ENCODE results near the gene TES. TPM values are rescaled to one million over a fixed set of nuclear protein-coding genes. Genes with fewer than 3 reads are reported as not detected.

The TES gene
- polyA plus RNA-seq, 1 donor from 2014 or later, result 38.0 TPM

DNA sequence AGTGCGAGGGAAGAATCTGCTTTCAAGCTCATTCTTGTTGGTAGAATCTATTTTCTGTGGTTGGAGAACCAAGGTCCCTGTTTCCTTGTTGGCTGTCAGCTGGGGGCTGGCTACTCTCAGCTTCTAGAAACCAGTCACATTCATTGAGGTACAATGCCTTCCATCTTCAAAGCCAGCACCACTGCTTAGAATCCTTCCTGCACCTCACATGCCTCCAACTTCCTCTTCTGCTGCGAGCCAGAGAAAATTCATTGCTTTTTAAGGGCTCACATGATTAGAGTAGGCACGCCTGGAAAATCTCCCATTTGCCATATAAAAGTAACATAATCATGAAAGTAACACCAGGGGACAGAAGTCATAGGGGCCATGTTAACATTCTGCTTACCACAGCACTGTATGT lies 28.7 kb downstream of the TES start:
- Histone ChIP-seq H3K27ac (ENCODE audit: low read length) (no peak overlapping the region), H4K20me1 (ENCODE audit: insufficient read depth) (no peaks in the 10 kb centered on the region), H3K9me2 (ENCODE audit: insufficient read depth, low read length) (no peaks in the 10 kb centered on the region), H3K36me3 (ENCODE audit: insufficient read depth, low read length) (no peaks in the 10 kb centered on the region), H2AFZ (ENCODE audit: low read depth, low read length) (no peak overlapping the region), H3K79me2 (replicated peaks; ENCODE audit: insufficient read depth, low read length) (no peaks in the 10 kb centered on the region), H3F3A (ENCODE audit: insufficient read depth, low read length, poor library complexity, severe bottlenecking) (no peaks in the 10 kb centered on the region), H3K4me2 (ENCODE audit: low read length) (no peak overlapping the region), H3K9me3 (ENCODE audit: low read length) (no peaks in the 10 kb centered on the region), H3K27me3 (ENCODE audit: insufficient read depth, low read depth, low read length) (no peaks in the 10 kb centered on the region), H3K4me3 (ENCODE audit: low read length) (no peak overlapping the region), H3K9ac (ENCODE audit: low read length) (no peak overlapping the region)
- TF ChIP-seq REST (IDR thresholded peaks at IDR 0.05; ENCODE audit: borderline replicate concordance), result no peak
- no peak for TF ChIP-seq RAD21 (conservative IDR thresholded peaks at IDR 0.05)
- TF ChIP-seq MXI1 (conservative IDR thresholded peaks at IDR 0.05; ENCODE audit: poor library complexity, severe bottlenecking), result no peak
- no peak for TF ChIP-seq POLR2AphosphoS5 (IDR thresholded peaks at IDR 0.05)
- TF ChIP-seq TAF1 (IDR thresholded peaks at IDR 0.05; ENCODE audit: low read depth), result no peak
- TF ChIP-seq, protein P1, sequence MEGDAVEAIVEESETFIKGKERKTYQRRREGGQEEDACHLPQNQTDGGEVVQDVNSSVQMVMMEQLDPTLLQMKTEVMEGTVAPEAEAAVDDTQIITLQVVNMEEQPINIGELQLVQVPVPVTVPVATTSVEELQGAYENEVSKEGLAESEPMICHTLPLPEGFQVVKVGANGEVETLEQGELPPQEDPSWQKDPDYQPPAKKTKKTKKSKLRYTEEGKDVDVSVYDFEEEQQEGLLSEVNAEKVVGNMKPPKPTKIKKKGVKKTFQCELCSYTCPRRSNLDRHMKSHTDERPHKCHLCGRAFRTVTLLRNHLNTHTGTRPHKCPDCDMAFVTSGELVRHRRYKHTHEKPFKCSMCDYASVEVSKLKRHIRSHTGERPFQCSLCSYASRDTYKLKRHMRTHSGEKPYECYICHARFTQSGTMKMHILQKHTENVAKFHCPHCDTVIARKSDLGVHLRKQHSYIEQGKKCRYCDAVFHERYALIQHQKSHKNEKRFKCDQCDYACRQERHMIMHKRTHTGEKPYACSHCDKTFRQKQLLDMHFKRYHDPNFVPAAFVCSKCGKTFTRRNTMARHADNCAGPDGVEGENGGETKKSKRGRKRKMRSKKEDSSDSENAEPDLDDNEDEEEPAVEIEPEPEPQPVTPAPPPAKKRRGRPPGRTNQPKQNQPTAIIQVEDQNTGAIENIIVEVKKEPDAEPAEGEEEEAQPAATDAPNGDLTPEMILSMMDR (IDR thresholded peaks at IDR 0.05; ENCODE audit: poor library complexity, severe bottlenecking), result no peak
- TF ChIP-seq EZH2 (IDR thresholded peaks at IDR 0.05; ENCODE audit: borderline replicate concordance, insufficient read depth, low read length, poor library complexity, severe bottlenecking), result no peak
- TF ChIP-seq SMC3 (conservative IDR thresholded peaks at IDR 0.05; ENCODE audit: poor library complexity), result no peak
- no peak for TF ChIP-seq EP300 (conservative IDR thresholded peaks at IDR 0.05; ENCODE audit: poor library complexity, severe bottlenecking)

GRCh38 chr7:116239434-116239833 lies 29.1 kb downstream of the TES start:
- no peak overlapping the region for H3K27ac ChIP-seq (ENCODE audit: low read length)
- H2AFZ ChIP-seq (ENCODE audit: low read depth, low read length), result no peak overlapping the region
- no peaks in the 10 kb centered on the region for H3K79me2 ChIP-seq (replicated peaks; ENCODE audit: insufficient read depth, low read length)
- no peaks in the 10 kb centered on the region for H3K9me2 ChIP-seq (ENCODE audit: insufficient read depth, low read length)
- no peaks in the 10 kb centered on the region for H3K36me3 ChIP-seq (ENCODE audit: insufficient read depth, low read length)
- H3K9ac ChIP-seq (ENCODE audit: low read length), result no peak overlapping the region
- no peaks in the 10 kb centered on the region for H3F3A ChIP-seq (ENCODE audit: insufficient read depth, low read length, poor library complexity, severe bottlenecking)
- H3K27me3 ChIP-seq (ENCODE audit: insufficient read depth, low read depth, low read length), result no peaks in the 10 kb centered on the region
- H3K4me2 ChIP-seq (ENCODE audit: low read length), result no peak overlapping the region
- H4K20me1 ChIP-seq (ENCODE audit: insufficient read depth), result no peaks in the 10 kb centered on the region
- no peak for TF ChIP-seq POLR2AphosphoS5 (IDR thresholded peaks at IDR 0.05)
- TF ChIP-seq MXI1 (conservative IDR thresholded peaks at IDR 0.05; ENCODE audit: poor library complexity, severe bottlenecking), result no peak
- no peak for TF ChIP-seq TAF1 (IDR thresholded peaks at IDR 0.05; ENCODE audit: low read depth)
- TF ChIP-seq EZH2 (IDR thresholded peaks at IDR 0.05; ENCODE audit: borderline replicate concordance, insufficient read depth, low read length, poor library complexity, severe bottlenecking), result no peak
- H3K4me3 ChIP-seq (ENCODE audit: low read length), result no peak overlapping the region
- no peaks in the 10 kb centered on the region for H3K9me3 ChIP-seq (ENCODE audit: low read length)

All from neural cell (in vitro differentiated cells).